Measurements from ENCODE around the gene KANK4.

- TF ChIP-seq SPI1 (IDR thresholded peaks at IDR 0.05; ENCODE audit: low read depth, low read length) (no peak), POLR2A (IDR thresholded peaks at IDR 0.05; ENCODE audit: low read depth, low read length) (no peak), POLR2AphosphoS5 (IDR thresholded peaks at IDR 0.05; ENCODE audit: low read depth, low read length) (no peak), TAF1 (IDR thresholded peaks at IDR 0.05; ENCODE audit: low read depth, low read length) (no peak), PAX5 (IDR thresholded peaks at IDR 0.05; ENCODE audit: insufficient read depth, low read length, severe bottlenecking) (no peak)
These were observed 43.1 kb upstream of the KANK4 start for GRCh38 chr1:62362061-62362917.

Data from GM12891 (cell line).